NCI-H2029 (cell line): ENCODE results near the gene UBXN10.

Experiments
- DNase-seq: peaks from one replicate; lab custom pipeline; 2025; lab: John Stamatoyannopoulos, UW

Gene UBXN10

DNA sequence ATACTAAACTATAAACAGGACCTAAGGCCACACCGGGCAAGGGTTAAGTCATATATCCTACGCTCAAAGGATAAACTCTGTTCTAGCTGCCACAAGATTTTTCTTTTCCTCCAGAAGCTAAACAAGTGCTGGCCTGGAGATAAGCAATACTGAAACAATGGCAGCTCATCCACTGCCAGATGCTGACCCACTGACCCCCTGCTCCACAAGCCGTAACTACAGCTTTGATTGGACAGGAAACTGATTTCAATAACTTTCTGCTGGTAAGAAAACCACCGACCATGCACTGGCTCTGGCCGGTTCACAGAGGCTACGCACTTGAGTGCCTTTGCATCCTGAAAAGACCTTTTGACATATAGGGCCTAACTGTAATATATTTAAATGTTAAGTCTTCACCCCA lies 51.8 kb downstream of the UBXN10 start:
- DNase-seq: no peak

DNA sequence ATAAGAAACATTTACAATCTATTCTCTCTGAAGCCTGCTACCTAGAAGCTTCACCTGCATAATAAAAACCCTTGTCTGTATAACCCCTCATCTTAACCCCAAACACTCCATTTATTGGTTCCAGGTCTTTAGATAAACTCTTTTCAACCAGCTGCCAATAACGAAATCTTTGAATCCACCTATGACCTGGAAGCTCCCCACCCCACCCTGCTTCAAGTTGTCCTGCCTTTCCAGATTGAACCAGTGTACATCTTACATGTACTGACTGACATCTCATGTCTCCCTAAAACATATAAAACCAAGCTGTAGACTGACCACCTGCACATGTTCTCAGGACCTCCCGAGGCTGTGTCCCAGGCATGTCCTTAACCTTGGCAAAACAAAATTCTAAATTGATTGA lies 54.1 kb downstream of the UBXN10 start:
- DNase-seq: no peak

DNA sequence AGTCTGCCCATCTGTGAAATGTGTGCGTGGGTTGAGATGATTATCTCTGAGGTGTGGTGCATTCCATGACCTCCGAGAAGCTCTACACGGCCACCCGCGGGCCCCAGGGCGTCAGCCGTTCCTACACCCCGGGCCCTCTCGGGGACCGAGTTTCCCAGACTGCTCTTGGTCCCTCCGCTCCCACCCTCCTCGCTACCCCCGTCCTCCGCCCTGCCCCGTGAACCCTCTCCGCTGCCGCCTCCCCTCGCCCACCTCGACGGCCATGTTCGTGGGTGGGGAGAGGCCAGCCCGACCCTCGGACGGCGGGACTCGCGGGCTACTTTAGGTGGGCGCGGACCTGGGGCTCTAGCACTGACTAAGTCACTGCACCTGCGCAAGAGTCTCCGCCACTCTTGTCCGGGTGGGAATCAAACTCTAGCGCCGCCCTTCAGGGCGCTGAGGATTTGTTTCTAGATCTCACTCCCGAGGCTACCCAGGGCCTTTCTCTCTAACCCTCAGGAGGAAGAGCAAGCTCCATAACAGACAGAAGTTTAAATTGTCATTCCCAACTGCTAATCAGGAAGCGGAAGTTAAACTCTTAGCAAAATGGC lies 57.1 kb downstream of the UBXN10 start:
- DNase-seq: no peak
